DOHH2 (cell line): ENCODE results near the gene TMEM271.

ENCODE experiments used
- H3F3A ChIP-seq: fragments of 200-600 bp; sonication (generic), shearing (Covaris generic); 2 replicates; pipeline ENCODE4 v1.6.0; 2016; ENCODE audit warnings: antibody characterized with exemption, mild to moderate bottlenecking; ENCODE audit not compliant: control insufficient read depth, insufficient read depth
- H3K27ac ChIP-seq: fragments of 200-600 bp; sonication (generic); 2 replicates; pipeline ENCODE4 v1.5.1; 2014; ENCODE audit warnings: low read depth, mild to moderate bottlenecking, low read length, moderate library complexity
- H3K27me3 ChIP-seq: fragments of 200-600 bp; sonication (generic); 2 replicates; pipeline ENCODE4 v1.6.1; 2014; ENCODE audit warnings: mild to moderate bottlenecking, low read length, mixed read lengths; ENCODE audit not compliant: control insufficient read depth
- H3K36me3 ChIP-seq: fragments of 200-600 bp; sonication (generic); 2 replicates; pipeline ENCODE4 v1.6.1; 2014; ENCODE audit warnings: mild to moderate bottlenecking, low read length, moderate library complexity, mixed read lengths; ENCODE audit not compliant: control insufficient read depth
- H3K4me1 ChIP-seq: fragments of 200-600 bp; sonication (generic); 2 replicates; pipeline ENCODE4 v1.6.1; 2014; ENCODE audit warnings: mild to moderate bottlenecking, low read length, mixed read lengths; ENCODE audit not compliant: control insufficient read depth
- H3K4me2 ChIP-seq: fragments of 200-600 bp; sonication (generic); 2 replicates; pipeline ENCODE4 v1.6.0; 2014; ENCODE audit warnings: mild to moderate bottlenecking, low read length, moderate library complexity
- H3K4me3 ChIP-seq: fragments of 200-600 bp; sonication (generic); 2 replicates; pipeline ENCODE4 v1.5.1; 2014; ENCODE audit warnings: mild to moderate bottlenecking, low read length, mixed read lengths
- H3K79me2 ChIP-seq: fragments of 200-600 bp; sonication (generic); 2 replicates; pipeline ENCODE4 v1.6.1; 2014; ENCODE audit warnings: mild to moderate bottlenecking, low read length, mixed read lengths; ENCODE audit not compliant: control insufficient read depth
- H3K9me2 ChIP-seq: fragments of 200-600 bp; sonication (generic); replicated peaks from 2 replicates; pipeline ENCODE4 v1.6.1; 2014; ENCODE audit warnings: mild to moderate bottlenecking, low read length, mixed read lengths; ENCODE audit not compliant: control insufficient read depth
- H3K9me3 ChIP-seq: fragments of 200-600 bp; sonication (generic); 2 replicates; pipeline ENCODE4 v1.6.1; 2014; ENCODE audit warnings: antibody characterized with exemption, low read length, mixed read lengths; ENCODE audit not compliant: control insufficient read depth, insufficient read depth
- H4K20me1 ChIP-seq: fragments of 200-600 bp; sonication (generic); 2 replicates; pipeline ENCODE4 v1.6.0; 2014; ENCODE audit warnings: low read depth, mild to moderate bottlenecking, antibody characterized with exemption, low read length, moderate library complexity; ENCODE audit not compliant: control insufficient read depth, insufficient read depth
- EZH2phosphoT487 ChIP-seq: fragments of 200-600 bp; sonication (generic); IDR thresholded peaks from 2 replicates; pipeline ENCODE4 v1.6.1; 2017; ENCODE audit warnings: borderline replicate concordance, mild to moderate bottlenecking, antibody characterized with exemption, low read length, moderate library complexity, mixed read lengths
- TF ChIP-seq, protein P1 (sequence below): fragments of 200-600 bp; sonication (generic); IDR thresholded peaks from one replicate; pipeline ENCODE4 v1.5.1; 2014; ENCODE audit warnings: antibody characterized with exemption, mild to moderate bottlenecking, low read depth, low read length; ENCODE audit not compliant: poor library complexity, severe bottlenecking

TMEM271 gene

DNA sequence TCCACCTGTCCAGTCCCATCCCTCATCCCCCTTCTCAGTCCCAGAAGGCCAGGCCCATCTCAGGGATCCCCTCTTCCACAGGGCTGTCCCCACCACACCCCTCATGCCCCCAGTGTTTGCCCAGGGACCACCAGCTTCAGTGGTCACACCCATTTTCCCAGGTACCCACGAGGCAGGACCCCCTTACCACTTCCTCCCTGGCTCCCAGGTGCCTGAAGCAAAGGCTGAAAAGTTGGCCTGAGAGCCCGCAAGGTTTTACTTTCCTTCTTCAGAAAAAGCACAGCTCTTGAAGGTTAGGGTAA lies 7.8 kb downstream of the TMEM271 start:
- Histone ChIP-seq H3K36me3 (no peaks in the 10 kb centered on the region), H3K4me3 (no peak overlapping the region), H3K4me2 (no peak overlapping the region), H3K9me2 (no peaks in the 10 kb centered on the region), H3K27me3 (no peaks in the 10 kb centered on the region), H3K27ac (no peak overlapping the region), H3K79me2 (no peaks in the 10 kb centered on the region), H3F3A (no peaks in the 10 kb centered on the region), H3K9me3 (peaks cover 17% of the 10 kb centered on the region; the same call in 1 of the 2 replicates), H4K20me1 (no peaks in the 10 kb centered on the region), H3K4me1 (no peaks in the 10 kb centered on the region)
- no peak for TF ChIP-seq EZH2phosphoT487
- TF ChIP-seq, protein P1, sequence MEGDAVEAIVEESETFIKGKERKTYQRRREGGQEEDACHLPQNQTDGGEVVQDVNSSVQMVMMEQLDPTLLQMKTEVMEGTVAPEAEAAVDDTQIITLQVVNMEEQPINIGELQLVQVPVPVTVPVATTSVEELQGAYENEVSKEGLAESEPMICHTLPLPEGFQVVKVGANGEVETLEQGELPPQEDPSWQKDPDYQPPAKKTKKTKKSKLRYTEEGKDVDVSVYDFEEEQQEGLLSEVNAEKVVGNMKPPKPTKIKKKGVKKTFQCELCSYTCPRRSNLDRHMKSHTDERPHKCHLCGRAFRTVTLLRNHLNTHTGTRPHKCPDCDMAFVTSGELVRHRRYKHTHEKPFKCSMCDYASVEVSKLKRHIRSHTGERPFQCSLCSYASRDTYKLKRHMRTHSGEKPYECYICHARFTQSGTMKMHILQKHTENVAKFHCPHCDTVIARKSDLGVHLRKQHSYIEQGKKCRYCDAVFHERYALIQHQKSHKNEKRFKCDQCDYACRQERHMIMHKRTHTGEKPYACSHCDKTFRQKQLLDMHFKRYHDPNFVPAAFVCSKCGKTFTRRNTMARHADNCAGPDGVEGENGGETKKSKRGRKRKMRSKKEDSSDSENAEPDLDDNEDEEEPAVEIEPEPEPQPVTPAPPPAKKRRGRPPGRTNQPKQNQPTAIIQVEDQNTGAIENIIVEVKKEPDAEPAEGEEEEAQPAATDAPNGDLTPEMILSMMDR: no peak

DNA sequence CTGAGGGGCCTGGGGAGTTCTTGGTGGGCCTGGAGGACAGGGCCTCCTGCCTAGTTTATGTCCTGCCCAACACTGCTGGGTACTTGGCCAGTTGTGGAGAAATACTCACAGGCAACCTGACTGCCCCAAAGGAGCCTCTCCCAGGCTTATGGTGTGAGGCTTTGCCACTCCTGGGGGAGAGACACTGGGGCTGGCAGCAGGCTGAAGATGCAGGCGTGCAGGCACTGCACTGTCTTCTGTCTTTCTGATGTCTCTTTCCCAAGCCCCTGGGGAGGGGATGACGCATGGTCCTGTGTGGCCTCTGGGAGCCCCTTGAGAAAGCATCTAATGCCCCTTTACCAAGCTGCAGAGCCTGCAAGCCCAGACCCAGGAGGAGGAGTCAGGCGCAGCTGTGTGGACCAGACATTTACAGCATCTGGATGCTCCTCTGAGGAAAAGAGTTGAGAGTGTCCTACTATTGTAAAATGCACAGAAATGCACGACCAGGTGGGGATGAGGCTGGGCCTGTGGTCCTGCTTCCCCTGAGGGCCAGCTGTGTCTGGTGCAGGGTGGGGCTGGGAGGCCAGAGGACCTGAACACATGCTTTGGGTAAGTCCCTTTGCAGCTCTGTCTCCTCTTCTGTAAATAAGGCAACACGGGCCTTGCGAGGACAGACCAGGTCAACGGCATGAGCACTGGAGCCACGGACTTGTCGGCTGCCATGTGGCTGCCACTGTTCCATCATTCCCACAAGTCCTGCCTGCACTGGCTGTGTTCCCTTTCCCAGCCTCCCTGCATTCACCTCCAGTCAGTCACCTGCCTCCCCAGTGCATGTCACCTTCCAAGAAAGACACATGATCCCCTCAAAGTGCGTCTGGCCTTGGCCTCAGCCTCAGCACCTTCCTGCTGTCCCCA lies 8.4 kb downstream of the TMEM271 start:
- no peak overlapping the region for H3K4me3 ChIP-seq
- H3K27ac ChIP-seq: no peak overlapping the region
- no peaks in the 10 kb centered on the region for H3K9me2 ChIP-seq
- no peaks in the 10 kb centered on the region for H3K4me1 ChIP-seq
- no peaks in the 10 kb centered on the region for H3K79me2 ChIP-seq
- TF ChIP-seq EZH2phosphoT487: no peak
- TF ChIP-seq, protein P1: no peak
- H3K9me3 ChIP-seq: peaks cover 17% of the 10 kb centered on the region; the same call in 1 of the 2 replicates
- no peaks in the 10 kb centered on the region for H4K20me1 ChIP-seq
- H3K4me2 ChIP-seq: no peak overlapping the region
- no peaks in the 10 kb centered on the region for H3K36me3 ChIP-seq
- no peaks in the 10 kb centered on the region for H3K27me3 ChIP-seq
- H3F3A ChIP-seq: no peaks in the 10 kb centered on the region

DNA sequence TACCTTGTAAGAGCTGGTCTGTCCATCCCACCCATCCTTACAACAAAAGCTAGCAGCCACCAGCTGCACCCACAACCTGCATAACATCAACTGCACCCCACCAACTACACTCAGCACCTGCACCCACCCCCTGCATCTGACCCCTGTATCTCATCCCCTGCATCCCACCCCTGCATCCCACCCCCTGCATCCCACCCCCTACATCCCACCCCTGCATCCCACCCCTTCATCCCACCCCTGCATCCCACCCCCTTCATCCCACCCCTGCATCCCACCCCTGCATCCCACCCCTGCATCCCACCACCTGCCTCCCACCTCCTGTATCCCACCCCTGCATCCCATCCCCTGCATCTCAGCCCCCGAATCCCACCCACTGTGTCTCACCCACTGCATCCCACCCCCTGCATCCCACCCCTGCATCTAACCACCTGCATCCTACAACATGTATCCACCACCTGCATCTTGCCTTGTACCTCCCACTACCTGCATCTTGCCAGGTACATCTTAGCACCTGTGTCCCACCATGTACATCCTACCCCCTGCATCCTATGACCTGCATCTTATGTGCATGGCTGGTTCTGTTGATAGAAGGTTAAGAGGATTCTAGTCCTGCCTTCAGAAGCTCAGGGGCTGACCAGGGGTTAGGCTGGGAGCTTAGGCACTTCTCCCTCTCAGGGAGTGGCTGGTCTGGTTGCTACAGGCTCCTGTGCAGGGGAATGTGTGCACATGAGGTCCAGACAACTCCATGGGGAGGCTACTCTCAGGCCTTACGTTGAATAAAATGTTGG lies 9.4 kb downstream of the TMEM271 start:
- Histone ChIP-seq H3K4me1 (no peaks in the 10 kb centered on the region), H3K27ac (no peak overlapping the region), H4K20me1 (no peaks in the 10 kb centered on the region), H3K36me3 (no peaks in the 10 kb centered on the region), H3K4me3 (no peak overlapping the region), H3K9me2 (no peaks in the 10 kb centered on the region), H3K9me3 (peaks cover 17% of the 10 kb centered on the region; the same call in 1 of the 2 replicates), H3K79me2 (no peaks in the 10 kb centered on the region), H3K27me3 (no peaks in the 10 kb centered on the region), H3K4me2 (no peak overlapping the region), H3F3A (no peaks in the 10 kb centered on the region)
- TF ChIP-seq, protein P1: no peak
- TF ChIP-seq EZH2phosphoT487: no peak
